K562 (cell line): ENCODE data around the gene DYNLL1. TPM values are rescaled to one million over a fixed set of nuclear protein-coding genes. Genes with fewer than 3 reads are reported as not detected.
A peak's percentile ranks its signal among the peaks of the same experiment; 100 is the strongest.

Experiments used
- GTF2E2 ChIP-seq: fragments of 200-800 bp; sonication (Bioruptor generic); IDR thresholded peaks from 2 replicates; pipeline ENCODE4 v1.6.1; 2016; ENCODE audit warnings: missing genetic modification characterization, missing compliant biosample characterization
- KAT7 ChIP-seq: sonication (generic); formaldehyde crosslinking; IDR thresholded peaks from 2 replicates; pipeline ENCODE4 v1.8.0; 2022; ENCODE audit warnings: missing genetic modification reagents, mild to moderate bottlenecking, borderline replicate concordance
- MCM3 ChIP-seq: fragments of 450-650 bp; IDR thresholded peaks from 2 replicates; pipeline ENCODE4 v1.6.1; 2016
- NFIX ChIP-seq: fragments of 250-450 bp; sonication (Bioruptor Pico); IDR thresholded peaks from 2 replicates; pipeline ENCODE4 v1.4.0; 2020; ENCODE audit warnings: low read depth, mild to moderate bottlenecking, moderate library complexity
- NR1H2 ChIP-seq: sonication (generic); formaldehyde crosslinking; IDR thresholded peaks from 2 replicates; pipeline ENCODE4 v1.4.0; 2020; ENCODE audit warnings: mild to moderate bottlenecking, missing genetic modification reagents
- SMARCE1 ChIP-seq: fragments of 450-650 bp; IDR thresholded peaks from 2 replicates; pipeline ENCODE4 v1.7.1; 2016; ENCODE audit warnings: mild to moderate bottlenecking
- SUPT5H ChIP-seq: fragments of 450-650 bp; IDR thresholded peaks from 2 replicates; pipeline ENCODE4 v1.6.1; 2016
- ZFP36 ChIP-seq: fragments of 150-350 bp; IDR thresholded peaks from 2 replicates; pipeline ENCODE4 v1.6.1; 2018; ENCODE audit warnings: low read length, low read depth; ENCODE audit not compliant: partially characterized antibody
- ZNF253 ChIP-seq: fragments of 250-450 bp; sonication (Bioruptor Pico); conservative IDR thresholded peaks from 2 replicates; pipeline ENCODE4 v1.6.1; 2021; ENCODE audit warnings: mild to moderate bottlenecking
- polyA plus RNA-seq, 8 experiments: library from polyadenylated mRNA; depleted of rRNA in 4 of 8; stranded (reverse) in 5 of 8; unstranded in 3 of 8; fragments of >200 nt; fragmentation: Nextera tagmentation in 2 of 8; fragmentation: Illumina TruSeq in 1 of 8; extraction: Ambion mirVana in 2 of 8; extraction: Trizol in 1 of 8; gene quantifications; 2 replicates each; pipeline versions ENCODE4 v1.2.1 to v1.2.3, GENCODE V29; 2011 to 2014; ENCODE audit warnings: inconsistent platforms in 1 of 8, missing spikeins in 1 of 8
- total RNA-seq, 7 experiments: library from RNA; depleted of rRNA in 6 of 7; stranded (reverse); fragments of >200 nt in 6 of 7; fragmentation: Illumina TruSeq in 2 of 7; extraction: Trizol in 2 of 7; gene quantifications; 2 replicates each; pipeline versions ENCODE4 v1.2.1 to v1.2.3, GENCODE V29; 2011 to 2021; ENCODE audit warnings: low replicate concordance in 1 of 7
- TF ChIP-seq, protein P1 (sequence below), 2 experiments: IDR thresholded peaks in 1 of 2; conservative IDR thresholded peaks in 1 of 2; 2 replicates each; pipeline ENCODE4 v1.6.1; 2016; ENCODE audit warnings: low read depth in 2 of 2, mild to moderate bottlenecking in 1 of 2, missing compliant biosample characterization in 1 of 2, missing genetic modification characterization in 1 of 2, moderate library complexity in 1 of 2
- TF ChIP-seq, protein P2 (sequence below): sonication (generic); IDR thresholded peaks from 2 replicates; pipeline ENCODE4 v1.6.1; 2016
- TF ChIP-seq, protein P3 (sequence below), 2 experiments: fragments of 450-650 bp; IDR thresholded peaks; 2 replicates each; pipeline ENCODE4 v1.6.1; 2018; ENCODE audit warnings: mild to moderate bottlenecking in 2 of 2, low read depth in 1 of 2; ENCODE audit not compliant: partially characterized antibody in 2 of 2
- TF ChIP-seq, protein P4 (sequence below): fragments of 250-450 bp; sonication (Bioruptor Pico); IDR thresholded peaks from 2 replicates; pipeline ENCODE4 v1.4.0; 2020; ENCODE audit warnings: mild to moderate bottlenecking
- TF ChIP-seq, protein P5 (sequence below): IDR thresholded peaks from 3 replicates; pipeline ENCODE4 v1.6.1; 2011; ENCODE audit warnings: borderline replicate concordance, mild to moderate bottlenecking, moderate library complexity; ENCODE audit not compliant: insufficient read length; ENCODE audit errors: extremely low read depth

The DYNLL1 gene
- total and polyA plus RNA-seq, 9 of the 15 experiments (the other 6 are each of a cell fraction or from before 2014, with no cell fraction given) = 303 to 1,112 (median 468) TPM

DNA sequence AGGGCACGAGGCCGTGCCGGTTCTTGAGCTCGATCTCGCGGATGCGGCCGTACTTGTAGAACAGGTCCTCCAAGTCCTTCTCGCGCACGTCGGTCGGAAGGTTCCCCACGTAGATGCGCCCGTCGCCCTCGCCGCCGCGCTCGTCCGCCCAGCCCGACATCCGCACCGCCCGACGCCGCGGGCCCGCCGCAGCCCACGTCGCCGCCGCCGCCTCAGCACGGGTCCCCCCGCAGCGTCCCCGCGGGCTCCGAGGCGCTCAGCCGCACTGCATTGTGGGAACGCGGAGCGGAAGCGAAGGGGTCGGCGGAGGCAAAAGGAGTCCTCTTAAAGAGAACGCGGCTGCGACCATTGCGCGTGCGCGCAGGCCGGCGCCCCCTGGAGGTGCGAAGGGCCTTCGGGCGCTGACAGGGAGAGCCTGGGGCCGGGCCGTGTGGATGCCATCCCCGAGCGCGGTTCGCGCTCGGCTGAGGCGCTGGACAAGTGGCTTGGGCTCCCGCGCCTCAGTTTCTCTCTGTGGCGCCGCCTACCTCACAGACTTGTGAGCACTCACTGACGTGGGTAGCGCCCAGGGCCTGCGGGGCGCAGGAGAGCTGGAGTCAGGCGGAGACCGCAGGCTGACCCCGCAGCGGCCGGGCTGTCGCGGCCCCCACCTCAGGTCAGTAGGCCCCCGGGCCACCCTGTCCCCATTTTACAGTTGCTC is 26.3 kb upstream of the DYNLL1 start, which contains the start of gene SRSF9 (continued):
- no peak for TF ChIP-seq NR1H2 (CRISPR knock-in tag)
- TF ChIP-seq, protein P1, sequence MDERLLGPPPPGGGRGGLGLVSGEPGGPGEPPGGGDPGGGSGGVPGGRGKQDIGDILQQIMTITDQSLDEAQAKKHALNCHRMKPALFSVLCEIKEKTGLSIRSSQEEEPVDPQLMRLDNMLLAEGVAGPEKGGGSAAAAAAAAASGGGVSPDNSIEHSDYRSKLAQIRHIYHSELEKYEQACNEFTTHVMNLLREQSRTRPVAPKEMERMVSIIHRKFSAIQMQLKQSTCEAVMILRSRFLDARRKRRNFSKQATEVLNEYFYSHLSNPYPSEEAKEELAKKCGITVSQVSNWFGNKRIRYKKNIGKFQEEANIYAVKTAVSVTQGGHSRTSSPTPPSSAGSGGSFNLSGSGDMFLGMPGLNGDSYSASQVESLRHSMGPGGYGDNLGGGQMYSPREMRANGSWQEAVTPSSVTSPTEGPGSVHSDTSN (CRISPR knock-in tag; IDR thresholded peaks at IDR 0.05; ENCODE audit: low read depth) = no peak
- TF ChIP-seq, protein P1 (tag; conservative IDR thresholded peaks at IDR 0.05; ENCODE audit: low read depth) = no peak
- TF ChIP-seq, protein P2, sequence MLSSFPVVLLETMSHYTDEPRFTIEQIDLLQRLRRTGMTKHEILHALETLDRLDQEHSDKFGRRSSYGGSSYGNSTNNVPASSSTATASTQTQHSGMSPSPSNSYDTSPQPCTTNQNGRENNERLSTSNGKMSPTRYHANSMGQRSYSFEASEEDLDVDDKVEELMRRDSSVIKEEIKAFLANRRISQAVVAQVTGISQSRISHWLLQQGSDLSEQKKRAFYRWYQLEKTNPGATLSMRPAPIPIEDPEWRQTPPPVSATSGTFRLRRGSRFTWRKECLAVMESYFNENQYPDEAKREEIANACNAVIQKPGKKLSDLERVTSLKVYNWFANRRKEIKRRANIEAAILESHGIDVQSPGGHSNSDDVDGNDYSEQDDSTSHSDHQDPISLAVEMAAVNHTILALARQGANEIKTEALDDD = no peak
- peak; percentile 61; the same call in 1 of the 2 replicates for TF ChIP-seq KAT7 (CRISPR knock-in tag)
- no peak for TF ChIP-seq GTF2E2 (tag)
- TF ChIP-seq, protein P3, sequence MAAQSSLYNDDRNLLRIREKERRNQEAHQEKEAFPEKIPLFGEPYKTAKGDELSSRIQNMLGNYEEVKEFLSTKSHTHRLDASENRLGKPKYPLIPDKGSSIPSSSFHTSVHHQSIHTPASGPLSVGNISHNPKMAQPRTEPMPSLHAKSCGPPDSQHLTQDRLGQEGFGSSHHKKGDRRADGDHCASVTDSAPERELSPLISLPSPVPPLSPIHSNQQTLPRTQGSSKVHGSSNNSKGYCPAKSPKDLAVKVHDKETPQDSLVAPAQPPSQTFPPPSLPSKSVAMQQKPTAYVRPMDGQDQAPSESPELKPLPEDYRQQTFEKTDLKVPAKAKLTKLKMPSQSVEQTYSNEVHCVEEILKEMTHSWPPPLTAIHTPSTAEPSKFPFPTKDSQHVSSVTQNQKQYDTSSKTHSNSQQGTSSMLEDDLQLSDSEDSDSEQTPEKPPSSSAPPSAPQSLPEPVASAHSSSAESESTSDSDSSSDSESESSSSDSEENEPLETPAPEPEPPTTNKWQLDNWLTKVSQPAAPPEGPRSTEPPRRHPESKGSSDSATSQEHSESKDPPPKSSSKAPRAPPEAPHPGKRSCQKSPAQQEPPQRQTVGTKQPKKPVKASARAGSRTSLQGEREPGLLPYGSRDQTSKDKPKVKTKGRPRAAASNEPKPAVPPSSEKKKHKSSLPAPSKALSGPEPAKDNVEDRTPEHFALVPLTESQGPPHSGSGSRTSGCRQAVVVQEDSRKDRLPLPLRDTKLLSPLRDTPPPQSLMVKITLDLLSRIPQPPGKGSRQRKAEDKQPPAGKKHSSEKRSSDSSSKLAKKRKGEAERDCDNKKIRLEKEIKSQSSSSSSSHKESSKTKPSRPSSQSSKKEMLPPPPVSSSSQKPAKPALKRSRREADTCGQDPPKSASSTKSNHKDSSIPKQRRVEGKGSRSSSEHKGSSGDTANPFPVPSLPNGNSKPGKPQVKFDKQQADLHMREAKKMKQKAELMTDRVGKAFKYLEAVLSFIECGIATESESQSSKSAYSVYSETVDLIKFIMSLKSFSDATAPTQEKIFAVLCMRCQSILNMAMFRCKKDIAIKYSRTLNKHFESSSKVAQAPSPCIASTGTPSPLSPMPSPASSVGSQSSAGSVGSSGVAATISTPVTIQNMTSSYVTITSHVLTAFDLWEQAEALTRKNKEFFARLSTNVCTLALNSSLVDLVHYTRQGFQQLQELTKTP (IDR thresholded peaks at IDR 0.05; ENCODE audit: low read depth in 1 of 2, partially characterized antibody in 2 of 2) = no peak
- TF ChIP-seq ZFP36 = no peak
- TF ChIP-seq, protein P4, sequence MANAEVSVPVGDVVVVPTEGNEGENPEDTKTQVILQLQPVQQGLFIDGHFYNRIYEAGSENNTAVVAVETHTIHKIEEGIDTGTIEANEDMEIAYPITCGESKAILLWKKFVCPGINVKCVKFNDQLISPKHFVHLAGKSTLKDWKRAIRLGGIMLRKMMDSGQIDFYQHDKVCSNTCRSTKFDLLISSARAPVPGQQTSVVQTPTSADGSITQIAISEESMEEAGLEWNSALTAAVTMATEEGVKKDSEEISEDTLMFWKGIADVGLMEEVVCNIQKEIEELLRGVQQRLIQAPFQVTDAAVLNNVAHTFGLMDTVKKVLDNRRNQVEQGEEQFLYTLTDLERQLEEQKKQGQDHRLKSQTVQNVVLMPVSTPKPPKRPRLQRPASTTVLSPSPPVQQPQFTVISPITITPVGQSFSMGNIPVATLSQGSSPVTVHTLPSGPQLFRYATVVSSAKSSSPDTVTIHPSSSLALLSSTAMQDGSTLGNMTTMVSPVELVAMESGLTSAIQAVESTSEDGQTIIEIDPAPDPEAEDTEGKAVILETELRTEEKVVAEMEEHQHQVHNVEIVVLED = peak; percentile 77
- TF ChIP-seq, protein P5, sequence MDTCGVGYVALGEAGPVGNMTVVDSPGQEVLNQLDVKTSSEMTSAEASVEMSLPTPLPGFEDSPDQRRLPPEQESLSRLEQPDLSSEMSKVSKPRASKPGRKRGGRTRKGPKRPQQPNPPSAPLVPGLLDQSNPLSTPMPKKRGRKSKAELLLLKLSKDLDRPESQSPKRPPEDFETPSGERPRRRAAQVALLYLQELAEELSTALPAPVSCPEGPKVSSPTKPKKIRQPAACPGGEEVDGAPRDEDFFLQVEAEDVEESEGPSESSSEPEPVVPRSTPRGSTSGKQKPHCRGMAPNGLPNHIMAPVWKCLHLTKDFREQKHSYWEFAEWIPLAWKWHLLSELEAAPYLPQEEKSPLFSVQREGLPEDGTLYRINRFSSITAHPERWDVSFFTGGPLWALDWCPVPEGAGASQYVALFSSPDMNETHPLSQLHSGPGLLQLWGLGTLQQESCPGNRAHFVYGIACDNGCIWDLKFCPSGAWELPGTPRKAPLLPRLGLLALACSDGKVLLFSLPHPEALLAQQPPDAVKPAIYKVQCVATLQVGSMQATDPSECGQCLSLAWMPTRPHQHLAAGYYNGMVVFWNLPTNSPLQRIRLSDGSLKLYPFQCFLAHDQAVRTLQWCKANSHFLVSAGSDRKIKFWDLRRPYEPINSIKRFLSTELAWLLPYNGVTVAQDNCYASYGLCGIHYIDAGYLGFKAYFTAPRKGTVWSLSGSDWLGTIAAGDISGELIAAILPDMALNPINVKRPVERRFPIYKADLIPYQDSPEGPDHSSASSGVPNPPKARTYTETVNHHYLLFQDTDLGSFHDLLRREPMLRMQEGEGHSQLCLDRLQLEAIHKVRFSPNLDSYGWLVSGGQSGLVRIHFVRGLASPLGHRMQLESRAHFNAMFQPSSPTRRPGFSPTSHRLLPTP = no peak
- no peak for TF ChIP-seq NFIX
- 0 out of 2 replicates have a peak, but pooled peaks have one; percentile 14 for TF ChIP-seq SMARCE1
- TF ChIP-seq ZNF253 (CRISPR knock-in tag) = no peak
- peak; percentile 85 for TF ChIP-seq SUPT5H
- no peak for TF ChIP-seq MCM3
